ENCODE measurements around the gene NUAK1.

DNA sequence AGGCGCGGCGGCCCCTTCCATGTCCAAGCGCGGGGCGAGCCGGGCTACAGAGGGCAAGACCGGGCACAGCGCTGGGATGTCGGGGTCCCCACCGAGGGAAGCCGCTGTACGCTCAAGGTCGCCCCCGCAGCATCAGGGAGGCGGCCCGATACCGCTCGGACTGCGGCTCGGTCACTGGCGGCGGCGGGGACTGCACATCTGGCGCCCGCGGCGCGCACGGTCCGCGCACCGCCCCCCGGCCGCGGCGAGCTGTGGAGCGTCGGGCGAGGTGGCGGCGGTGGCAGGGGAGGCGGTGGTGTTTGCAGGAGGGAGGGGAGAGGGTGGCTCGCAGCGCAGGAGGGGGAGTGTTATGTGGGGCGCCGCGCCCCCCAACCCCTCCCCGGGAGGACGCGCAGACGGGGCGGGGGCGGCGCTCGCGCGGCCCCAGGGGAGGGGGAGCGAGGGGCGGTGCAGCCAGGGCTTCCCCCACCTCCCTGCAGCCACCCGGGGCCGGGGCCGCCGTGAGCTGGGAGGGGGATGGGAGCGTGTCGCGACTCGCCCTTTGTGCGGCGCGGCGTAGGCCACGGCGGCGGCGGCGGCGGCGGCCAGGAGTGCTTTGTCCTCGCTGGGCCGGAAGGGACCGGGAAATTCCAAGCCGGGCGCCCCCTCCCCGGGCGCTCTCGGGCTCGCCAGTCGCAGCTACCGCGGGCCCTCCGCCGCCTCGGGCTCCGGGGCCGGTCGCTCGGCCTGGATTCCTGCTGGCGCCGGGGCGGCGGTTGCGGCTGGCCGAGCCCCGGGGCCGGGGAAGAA, at the start of gene NUAK1:
- TF ChIP-seq EZH2phosphoT487 (IDR thresholded peaks at IDR 0.05; ENCODE audit: borderline replicate concordance, low read depth, low read length) (no peak), CTCF (conservative IDR thresholded peaks at IDR 0.05; ENCODE audit: low read length) (no peak)
